GM12873 (cell line): Measurements from ENCODE around the gene ISG15.

Source experiments
- CTCF ChIP-seq: IDR thresholded peaks from 2 replicates; pipeline ENCODE4 v1.5.1; 2012; ENCODE audit warnings: low read depth, mild to moderate bottlenecking, moderate library complexity, low read length, control low read depth; ENCODE audit not compliant: insufficient read depth; ENCODE audit errors: missing control alignments

Gene ISG15

GRCh38 chr1:1061682-1062345, 48.5 kb downstream of the ISG15 start:
- TF ChIP-seq CTCF, result no peak

GRCh38 chr1:1062348-1063163, 49.3 kb downstream of the ISG15 start:
- no peak for TF ChIP-seq CTCF

- no peak for TF ChIP-seq CTCF
Observed at GRCh38 chr1:1063261-1063944, 50.1 kb downstream of the ISG15 start.
